DND-41 (cell line): Measurements from ENCODE around the gene CYP46A1.

Experiments
- EZH2 ChIP-seq: IDR thresholded peaks from 3 replicates; pipeline ENCODE4 v1.6.1; 2012; ENCODE audit warnings: borderline replicate concordance, low read depth, mild to moderate bottlenecking, moderate library complexity, low read length, inconsistent platforms; ENCODE audit not compliant: severe bottlenecking
- TF ChIP-seq, protein P1 (sequence below): IDR thresholded peaks from 2 replicates; pipeline ENCODE4 v1.5.1; 2012; ENCODE audit warnings: borderline replicate concordance, low read length, moderate library complexity, mild to moderate bottlenecking; ENCODE audit not compliant: poor library complexity, severe bottlenecking; ENCODE audit errors: extremely low read depth

DNA sequence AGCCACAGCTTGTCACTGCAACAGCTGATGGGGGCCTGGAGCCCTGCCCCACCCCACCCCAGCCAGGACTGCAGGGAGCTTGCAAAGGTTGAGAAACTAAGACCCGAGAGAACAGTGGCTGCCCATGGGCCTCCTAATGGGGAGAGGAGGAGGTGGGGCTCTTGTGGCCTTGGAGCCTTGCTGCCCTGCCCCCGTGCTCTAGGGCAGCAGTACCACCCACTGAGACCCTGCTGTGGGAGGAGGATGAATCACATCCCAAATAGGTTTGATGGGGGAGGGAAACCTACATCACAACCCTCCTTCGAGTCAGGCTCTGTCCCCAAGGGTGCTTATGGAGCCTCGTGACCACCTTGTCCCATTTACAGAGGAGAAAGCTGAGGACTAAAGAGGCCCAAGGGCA lies 23.3 kb upstream of the CYP46A1 start:
- TF ChIP-seq, protein P1, sequence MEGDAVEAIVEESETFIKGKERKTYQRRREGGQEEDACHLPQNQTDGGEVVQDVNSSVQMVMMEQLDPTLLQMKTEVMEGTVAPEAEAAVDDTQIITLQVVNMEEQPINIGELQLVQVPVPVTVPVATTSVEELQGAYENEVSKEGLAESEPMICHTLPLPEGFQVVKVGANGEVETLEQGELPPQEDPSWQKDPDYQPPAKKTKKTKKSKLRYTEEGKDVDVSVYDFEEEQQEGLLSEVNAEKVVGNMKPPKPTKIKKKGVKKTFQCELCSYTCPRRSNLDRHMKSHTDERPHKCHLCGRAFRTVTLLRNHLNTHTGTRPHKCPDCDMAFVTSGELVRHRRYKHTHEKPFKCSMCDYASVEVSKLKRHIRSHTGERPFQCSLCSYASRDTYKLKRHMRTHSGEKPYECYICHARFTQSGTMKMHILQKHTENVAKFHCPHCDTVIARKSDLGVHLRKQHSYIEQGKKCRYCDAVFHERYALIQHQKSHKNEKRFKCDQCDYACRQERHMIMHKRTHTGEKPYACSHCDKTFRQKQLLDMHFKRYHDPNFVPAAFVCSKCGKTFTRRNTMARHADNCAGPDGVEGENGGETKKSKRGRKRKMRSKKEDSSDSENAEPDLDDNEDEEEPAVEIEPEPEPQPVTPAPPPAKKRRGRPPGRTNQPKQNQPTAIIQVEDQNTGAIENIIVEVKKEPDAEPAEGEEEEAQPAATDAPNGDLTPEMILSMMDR = no peak
- TF ChIP-seq EZH2 = no peak
